HepG2 (cell line): ENCODE data around the gene FAM174C. TPM values are rescaled to one million over a fixed set of nuclear protein-coding genes. Genes with fewer than 3 reads are reported as not detected.

Experiments used
- BHLHE40 ChIP-seq: IDR thresholded peaks from 2 replicates; pipeline ENCODE4 v1.6.1; 2011; ENCODE audit warnings: low read length, improper control_type of control experiment
- CBX1 ChIP-seq: IDR thresholded peaks from one replicate; pipeline ENCODE4 v1.6.1; 2016; ENCODE audit warnings: antibody characterized with exemption, low read depth
- ELF3 ChIP-seq: IDR thresholded peaks from 2 replicates; pipeline ENCODE4 v1.6.1; 2016; ENCODE audit warnings: missing genetic modification reagents, missing compliant biosample characterization
- ETV6 ChIP-seq: sonication (generic); formaldehyde crosslinking; conservative IDR thresholded peaks from 2 replicates; pipeline ENCODE4 v1.4.0; 2020; ENCODE audit warnings: missing genetic modification reagents
- GLI4 ChIP-seq: sonication (generic); formaldehyde crosslinking; IDR thresholded peaks from 2 replicates; pipeline ENCODE4 v1.5.1; 2020; ENCODE audit warnings: missing genetic modification reagents, mild to moderate bottlenecking, moderate library complexity, borderline replicate concordance
- HMG20B ChIP-seq: conservative IDR thresholded peaks from 2 replicates; pipeline ENCODE4 v1.6.1; 2016; ENCODE audit warnings: missing genetic modification reagents, missing compliant biosample characterization
- KDM6A ChIP-seq: IDR thresholded peaks from 2 replicates; pipeline ENCODE4 v1.6.1; 2016; ENCODE audit warnings: low read depth
- MBNL3 ChIP-seq: fragments of 250-450 bp; sonication (Bioruptor Pico); conservative IDR thresholded peaks from 2 replicates; pipeline ENCODE4 v1.8.0; 2022; ENCODE audit warnings: mild to moderate bottlenecking, inconsistent platforms
- MTF1 ChIP-seq: sonication (generic); formaldehyde crosslinking; IDR thresholded peaks from 2 replicates; pipeline ENCODE4 v1.5.0; 2020; ENCODE audit warnings: missing genetic modification reagents
- NFRKB ChIP-seq: fragments of 450-650 bp; IDR thresholded peaks from 2 replicates; pipeline ENCODE4 v1.6.1; 2017
- SMYD3 ChIP-seq: sonication (generic); formaldehyde crosslinking; IDR thresholded peaks from 2 replicates; pipeline ENCODE4 v1.8.1; 2023; ENCODE audit warnings: mild to moderate bottlenecking, missing genetic modification reagents
- SNAPC5 ChIP-seq: sonication (generic); formaldehyde crosslinking; IDR thresholded peaks from 2 replicates; pipeline ENCODE4 v1.8.1; 2023; ENCODE audit warnings: mild to moderate bottlenecking, missing genetic modification reagents, borderline replicate concordance
- YEATS2 ChIP-seq: sonication (generic); formaldehyde crosslinking; IDR thresholded peaks from 2 replicates; pipeline ENCODE4 v1.4.0; 2020; ENCODE audit warnings: missing genetic modification reagents, borderline replicate concordance
- ZBTB20 ChIP-seq: sonication (generic); formaldehyde crosslinking; IDR thresholded peaks from 2 replicates; pipeline ENCODE4 v1.8.1; 2023; ENCODE audit warnings: missing genetic modification reagents, low read depth, mild to moderate bottlenecking, borderline replicate concordance
- ZMYM2 ChIP-seq: sonication (generic); formaldehyde crosslinking; IDR thresholded peaks from 2 replicates; pipeline ENCODE4 v1.8.0; 2022; ENCODE audit warnings: mild to moderate bottlenecking, missing genetic modification reagents
- ZNF160 ChIP-seq: sonication (generic); formaldehyde crosslinking; IDR thresholded peaks from 2 replicates; pipeline ENCODE4 v1.8.0; 2022; ENCODE audit warnings: mild to moderate bottlenecking, inconsistent platforms, missing genetic modification reagents
- ZNF318 ChIP-seq: sonication (generic); formaldehyde crosslinking; IDR thresholded peaks from 2 replicates; pipeline ENCODE4 v1.4.0; 2020; ENCODE audit warnings: mild to moderate bottlenecking, missing genetic modification reagents
- ZNF564 ChIP-seq: sonication (generic); formaldehyde crosslinking; IDR thresholded peaks from 2 replicates; pipeline ENCODE4 v1.8.1; 2023; ENCODE audit warnings: mild to moderate bottlenecking, missing genetic modification reagents
- ZNF576 ChIP-seq: sonication (generic); formaldehyde crosslinking; IDR thresholded peaks from 2 replicates; pipeline ENCODE4 v1.4.0; 2020; ENCODE audit warnings: mild to moderate bottlenecking, missing genetic modification reagents
- ZNF589 ChIP-seq: sonication (generic); formaldehyde crosslinking; conservative IDR thresholded peaks from 2 replicates; pipeline ENCODE4 v1.8.0; 2022; ENCODE audit warnings: mild to moderate bottlenecking, moderate library complexity, missing genetic modification reagents
- ZNF775 ChIP-seq: sonication (generic); formaldehyde crosslinking; IDR thresholded peaks from 2 replicates; pipeline ENCODE4 v1.4.0; 2020; ENCODE audit warnings: missing genetic modification reagents, mild to moderate bottlenecking, moderate library complexity, borderline replicate concordance
- ZSCAN30 ChIP-seq: sonication (generic); formaldehyde crosslinking; IDR thresholded peaks from 2 replicates; pipeline ENCODE4 v1.5.0; 2020; ENCODE audit warnings: mild to moderate bottlenecking, missing genetic modification reagents
- polyA plus RNA-seq, 8 experiments: library from polyadenylated mRNA; depleted of rRNA in 3 of 8; stranded (reverse) in 7 of 8; unstranded in 1 of 8; fragments of >200 nt; fragmentation: Illumina TruSeq in 4 of 8; extraction: Trizol in 4 of 8; gene quantifications; 2 replicates each; pipeline versions ENCODE4 v1.2.1 to v1.2.3, GENCODE V29; 2011 to 2016; ENCODE audit warnings: low read depth in 4 of 8, missing spikeins in 1 of 8, mixed read lengths in 1 of 8; ENCODE audit not compliant: insufficient read depth in 1 of 8
- total RNA-seq, 5 experiments: library from RNA; depleted of rRNA; stranded (reverse); fragments of >200 nt; fragmentation: Illumina TruSeq; extraction: Trizol; gene quantifications; 2 replicates each; pipeline ENCODE4 v1.2.3, GENCODE V29; 2016; ENCODE audit warnings: low read depth in 1 of 5
- TF ChIP-seq, protein P1 (sequence below): sonication (generic); formaldehyde crosslinking; IDR thresholded peaks from 2 replicates; pipeline ENCODE4 v1.5.0; 2020; ENCODE audit warnings: mild to moderate bottlenecking, low read depth, missing genetic modification reagents, borderline replicate concordance

The FAM174C gene
- total and polyA plus RNA-seq, 2 of the 13 experiments (the other 11 are each of a cell fraction or from before 2014, with no cell fraction given) = 19.5 to 31.3 TPM

- TF ChIP-seq SNAPC5 (CRISPR knock-in tag) (no peak), ZNF775 (CRISPR knock-in tag) (no peak), MBNL3 (no peak), SMYD3 (CRISPR knock-in tag) (no peak), MTF1 (no peak), ELF3 (0 out of 2 replicates have a peak, but pooled peaks have one; percentile 21), ZNF589 (CRISPR knock-in tag) (0 out of 2 replicates have a peak, but pooled peaks have one; percentile 38), ZNF564 (no peak), ZNF160 (CRISPR knock-in tag) (no peak), ZSCAN30 (CRISPR knock-in tag) (no peak), KDM6A (CRISPR knock-in tag) (no peak), ZBTB20 (no peak), GLI4 (CRISPR knock-in tag) (no peak), BHLHE40 (no peak; the same call in 1 of the 2 replicates), ZMYM2 (CRISPR knock-in tag) (no peak), ETV6 (CRISPR knock-in tag) (no peak), CBX1 (no peak), ZNF318 (CRISPR knock-in tag) (no peak), HMG20B (CRISPR knock-in tag) (no peak), NFRKB (no peak), YEATS2 (CRISPR knock-in tag) (no peak), ZNF576 (CRISPR knock-in tag) (no peak)
- TF ChIP-seq, protein P1, sequence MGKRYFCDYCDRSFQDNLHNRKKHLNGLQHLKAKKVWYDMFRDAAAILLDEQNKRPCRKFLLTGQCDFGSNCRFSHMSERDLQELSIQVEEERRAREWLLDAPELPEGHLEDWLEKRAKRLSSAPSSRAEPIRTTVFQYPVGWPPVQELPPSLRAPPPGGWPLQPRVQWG (CRISPR knock-in tag) = no peak
These were observed 15.2 kb upstream of the FAM174C start (continued) for GRCh38 chr19:1259876-1260748.
